Measurements from ENCODE around the gene SPEN. TPM values are rescaled to one million over a fixed set of nuclear protein-coding genes. Genes with fewer than 3 reads are reported as not detected.

Gene SPEN
- total and polyA plus RNA-seq, 9 of the 15 experiments (the other 6 are each of a cell fraction or from before 2014, with no cell fraction given), result 5.7 to 87.5 (median 27.2) TPM

- TF ChIP-seq TAF1 (IDR thresholded peaks at IDR 0.05; ENCODE audit: control insufficient read depth, extremely low read depth, insufficient read depth, low read length, severe bottlenecking), result peak; percentile 20
These were observed 1.5 kb upstream of the SPEN start (continued) for GRCh38 chr1:15846056-15846455.

- Histone ChIP-seq H3K9ac (ENCODE audit: insufficient read depth in 1 of 2, low read depth in 2 of 2, low read length in 2 of 2) (peak overlapping the region; percentile 88 to 99), H3K9me1 (ENCODE audit: control insufficient read depth, insufficient read depth, low read length) (no peaks in the 10 kb centered on the region), H3K36me3 (ENCODE audit: control insufficient read depth, insufficient read depth, low read length) (peaks cover 9% of the 10 kb centered on the region; the same call in 2 of the 3 replicates), H3K27me3 (ENCODE audit: control insufficient read depth in 2 of 2, insufficient read depth in 2 of 2, low read length in 2 of 2) (no peaks in the 10 kb centered on the region), H3K9me3 (replicated peaks; ENCODE audit: control insufficient read depth, insufficient read depth, low read depth, low read length) (no peaks in the 10 kb centered on the region), H3K79me2 (ENCODE audit: control insufficient read depth, insufficient read depth, low read length) (peaks cover 80% of the 10 kb centered on the region), H3K4me2 (ENCODE audit: insufficient read depth, low read length) (peak overlapping the region; percentile 99; the same call in 1 of the 2 replicates), H4K20me1 (replicated peaks; ENCODE audit: control insufficient read depth, insufficient read depth, low read length) (0 out of 2 replicates have a peak, but pooled peaks cover 4% of the 10 kb centered on the region), H3K4me1 (replicated peaks in 1 of 2; ENCODE audit: control insufficient read depth in 2 of 2, insufficient read depth in 2 of 2, low read length in 2 of 2) (peaks cover 6 to 34% of the 10 kb centered on the region in 2 experiments), H3K4me3 (peak overlapping the region; percentile 62), H2AFZ (ENCODE audit: low read depth, low read length) (no peak overlapping the region), H3K27ac (ENCODE audit: extremely low read depth, low read depth, low read length) (peak overlapping the region; percentile 97)
- WGBS (ENCODE audit: insufficient coverage, low coverage, missing lambda C conversion rate), result 0% methylated on average over 11 of the region's 34 CpGs
- ATAC-seq, result no peak
- peak in 1 of 4 experiments; percentile 19 for DNase-seq (ENCODE audit: extremely low read depth in 1 of 4, low spot score in 3 of 4)
- no peak for FAIRE-seq
- ChIA-PET POLR2A (interaction anchor here (0.8 to 10.4 kb wide), 15 partner anchors 10 to 102 kb away, joined by 3 to 133 read pairs (median 5); no protein-coding TSS in a partner anchor), CTCF (ENCODE audit: low intra/inter-chr PET ratio) (interaction anchor here (0.6 kb wide), 1 partner anchor 329 kb away, joined by 3 read pairs; no protein-coding TSS in a partner anchor)
- no TSS peak for BruUV-seq (replicated peaks)
- in situ Hi-C loops (cut with MboI), result no loop called here
- intact Hi-C loops (cut with micrococcal nuclease), result loop anchor here (2.0 kb wide), 1 partner anchor 39 kb away; no protein-coding TSS in a partner anchor
- TF ChIP-seq ZBTB2 (IDR thresholded peaks at IDR 0.05) (no peak), TCF3 (CRISPR knock-in tag; IDR thresholded peaks at IDR 0.05) (no peak), HDAC6 (IDR thresholded peaks at IDR 0.05; ENCODE audit: low read depth, low read length) (no peak), MLLT1 (IDR thresholded peaks at IDR 0.05) (peak in 1 of 2 experiments; percentile 49; a peak in 1 of 4 replicates), ZNF609 (CRISPR knock-in tag; IDR thresholded peaks at IDR 0.05; ENCODE audit: borderline replicate concordance) (no peak), RBFOX2 (IDR thresholded peaks at IDR 0.05; ENCODE audit: low read depth, low read length) (peak; percentile 58; the same call in 1 of the 2 replicates), MCM2 (IDR thresholded peaks at IDR 0.05; ENCODE audit: low read depth) (no peak), CREB3 (tag; conservative IDR thresholded peaks at IDR 0.05; ENCODE audit: low read depth) (no peak), SMARCA5 (IDR thresholded peaks at IDR 0.05) (no peak), HIVEP1 (CRISPR knock-in tag; IDR thresholded peaks at IDR 0.05) (no peak)
These were observed 311 bp downstream of the SPEN start for GRCh38 chr1:15847893-15848142.

Measured in K562 (cell line).